Upper lobe of right lung (tissue), 1 donor: Measurements from ENCODE around the gene PFN4. TPM values are rescaled to one million over a fixed set of nuclear protein-coding genes. Genes with fewer than 3 reads are reported as not detected.

Experiments used
- ATAC-seq: fragments of 200-7000 bp; cut with Tn5 transposase; one replicate; pipeline ENCODE4 v1.9.1; 2020; ENCODE audit warnings: mild to moderate bottlenecking, moderate library complexity
- DNase-seq: peaks from one replicate; pipeline ENCODE4 v3.0.0-alpha.2; 2020
- H3K27ac ChIP-seq: fragments of 200-600 bp; one replicate; pipeline ENCODE4 v1.8.0; 2022
- H3K27me3 ChIP-seq: fragments of 200-600 bp; one replicate; pipeline ENCODE4 v1.8.0; 2022; ENCODE audit warnings: mild to moderate bottlenecking
- H3K36me3 ChIP-seq: fragments of 200-600 bp; one replicate; pipeline ENCODE4 v1.8.0; 2022
- H3K4me1 ChIP-seq: fragments of 200-600 bp; one replicate; pipeline ENCODE4 v1.8.0; 2022
- H3K4me3 ChIP-seq: fragments of 200-600 bp; one replicate; pipeline ENCODE4 v1.8.0; 2022; ENCODE audit warnings: mild to moderate bottlenecking
- H3K9me3 ChIP-seq: fragments of 200-600 bp; one replicate; pipeline ENCODE4 v1.8.0; 2022
- CTCF ChIP-seq: fragments of 200-600 bp; IDR thresholded peaks from one replicate; pipeline ENCODE4 v1.8.0; 2022; ENCODE audit warnings: antibody characterized with exemption
- intact Hi-C: fragments of 100-400 bp; cut with DNase I; formaldehyde crosslinking; loops from one replicate; pipeline ENCODE4 v1.11.0; 2022
- total RNA-seq: library from RNA; stranded (reverse); fragmentation: NEBNext Ultra II Directional; extraction: Animal tissue kit (Norgen Biotek cat#: 25700); gene quantifications from one replicate; pipeline ENCODE4 v1.2.1, GENCODE V29; 2021
- donor health status: DM: no; HTN: yes; CAD: no; lungs with severe emphysema.

Gene PFN4
- total RNA-seq, 1 donor from 2014 or later = 1.5 TPM

- intact Hi-C loops = no loop called here
- TF ChIP-seq CTCF = no peak
Observed at GRCh38 chr2:24076849-24077534, 46.1 kb downstream of the PFN4 start.

GRCh38 chr2:24075915-24076848 lies 47.0 kb downstream of the PFN4 start, which contains the start of gene SF3B6:
TSS of gene SF3B6 (minus strand) at chr2:24076326. CDS start at chr2:24076229, 97 bp downstream.
- intact Hi-C loops = no loop called here
- Histone ChIP-seq H3K9me3 (no peaks in the 10 kb centered on the region), H3K27ac (peak within 1 kb of the TSS; percentile 91), H3K27me3 (no peaks in the 10 kb centered on the region), H3K4me3 (peak within 1 kb of the TSS; percentile 84), H3K36me3 (peaks cover 45% of the 10 kb centered on the region), H3K4me1 (peaks cover 18% of the 10 kb centered on the region)
- peak; percentile 100 for DNase-seq
- peak; percentile 92 for ATAC-seq
- no peak for TF ChIP-seq CTCF

More at GRCh38 chr2:24076849-24077534, 46.1 kb downstream of the PFN4 start:
- DNase-seq (no peak), ATAC-seq (no peak)
- Histone ChIP-seq H3K4me1 (peaks cover 19% of the 10 kb centered on the region), H3K27ac (peak overlapping the region; percentile 91), H3K4me3 (peak overlapping the region; percentile 84), H3K36me3 (peaks cover 40% of the 10 kb centered on the region), H3K9me3 (no peaks in the 10 kb centered on the region), H3K27me3 (no peaks in the 10 kb centered on the region)

- H3K27ac ChIP-seq = peak overlapping the region; percentile 91
- H3K27me3 ChIP-seq = no peaks in the 10 kb centered on the region
- intact Hi-C loops = no loop called here
- no peaks in the 10 kb centered on the region for H3K9me3 ChIP-seq
- TF ChIP-seq CTCF = no peak
- H3K4me1 ChIP-seq = peaks cover 18% of the 10 kb centered on the region
- H3K36me3 ChIP-seq = peaks cover 44% of the 10 kb centered on the region
- ATAC-seq (no peak), DNase-seq (no peak)
- H3K4me3 ChIP-seq = peak overlapping the region; percentile 84
Observed at GRCh38 chr2:24075259-24075658, 47.9 kb downstream of the PFN4 start.

- TF ChIP-seq CTCF = no peak
- Histone ChIP-seq H3K9me3 (no peaks in the 10 kb centered on the region), H3K36me3 (peaks cover 51% of the 10 kb centered on the region), H3K27me3 (no peaks in the 10 kb centered on the region), H3K27ac (no peak overlapping the region), H3K4me1 (peaks cover 18% of the 10 kb centered on the region), H3K4me3 (no peak overlapping the region)
- ATAC-seq (no peak), DNase-seq (no peak)
- intact Hi-C loops = no loop called here
Observed at GRCh38 chr2:24073816-24074215, 49.3 kb downstream of the PFN4 start.

GRCh38 chr2:24072259-24072658 lies 50.9 kb downstream of the PFN4 start:
- Histone ChIP-seq H3K27ac (no peak overlapping the region), H3K4me3 (no peak overlapping the region), H3K27me3 (no peaks in the 10 kb centered on the region), H3K9me3 (no peaks in the 10 kb centered on the region), H3K4me1 (peaks cover 11% of the 10 kb centered on the region), H3K36me3 (peaks cover 62% of the 10 kb centered on the region)
- no peak for TF ChIP-seq CTCF
- intact Hi-C loops = no loop called here
- no peak for ATAC-seq
- no peak for DNase-seq
